ENCODE measurements around the gene ACY1. TPM values are rescaled to one million over a fixed set of nuclear protein-coding genes. Genes with fewer than 3 reads are reported as not detected.

The ACY1 gene
- total RNA-seq, 1 donor from 2014 or later: 54.2 TPM

GRCh38 chr3:52004163-52004787 lies 20.9 kb downstream of the ACY1 start:
- Mint-ChIP-seq H3K36me3 (no peaks in the 10 kb centered on the region), H3K27me3 (no peaks in the 10 kb centered on the region), H3K27ac (no peak overlapping the region), H3K4me1 (ENCODE audit: unreplicated experiment) (peaks cover 16% of the 10 kb centered on the region), H3K4me3 (peak overlapping the region; percentile 28), H3K9me3 (no peaks in the 10 kb centered on the region)
- peak; percentile 79 for TF ChIP-seq CTCF (conservative IDR thresholded peaks at IDR 0.05)
- no peak for DNase-seq (ENCODE audit: extremely low spot score, unreplicated experiment)

- H3K36me3 Mint-ChIP-seq: no peaks in the 10 kb centered on the region
- peak overlapping the region; percentile 28 for H3K4me3 Mint-ChIP-seq
- no peak overlapping the region for H3K27ac Mint-ChIP-seq
- TF ChIP-seq CTCF (conservative IDR thresholded peaks at IDR 0.05): no peak
- DNase-seq (ENCODE audit: extremely low spot score, unreplicated experiment): no peak
- no peaks in the 10 kb centered on the region for H3K9me3 Mint-ChIP-seq
- H3K4me1 Mint-ChIP-seq (ENCODE audit: unreplicated experiment): peaks cover 16% of the 10 kb centered on the region
- no peaks in the 10 kb centered on the region for H3K27me3 Mint-ChIP-seq
Measured at GRCh38 chr3:52004906-52005395, 21.6 kb downstream of the ACY1 start.

GRCh38 chr3:52005571-52005986 lies 22.2 kb downstream of the ACY1 start:
- peaks cover 16% of the 10 kb centered on the region for H3K4me1 Mint-ChIP-seq (ENCODE audit: unreplicated experiment)
- peaks cover 4% of the 10 kb centered on the region for H3K27me3 Mint-ChIP-seq
- H3K9me3 Mint-ChIP-seq: no peaks in the 10 kb centered on the region
- H3K36me3 Mint-ChIP-seq: no peaks in the 10 kb centered on the region
- H3K27ac Mint-ChIP-seq: no peak overlapping the region
- no peak for TF ChIP-seq CTCF (conservative IDR thresholded peaks at IDR 0.05)
- no peak overlapping the region for H3K4me3 Mint-ChIP-seq
- DNase-seq (ENCODE audit: extremely low spot score, unreplicated experiment): no peak

GRCh38 chr3:52006017-52006819 lies 22.9 kb downstream of the ACY1 start:
- peaks cover 4% of the 10 kb centered on the region for H3K27me3 Mint-ChIP-seq
- no peak for DNase-seq (ENCODE audit: extremely low spot score, unreplicated experiment)
- H3K27ac Mint-ChIP-seq: no peak overlapping the region
- H3K4me1 Mint-ChIP-seq (ENCODE audit: unreplicated experiment): peaks cover 16% of the 10 kb centered on the region
- H3K36me3 Mint-ChIP-seq: no peaks in the 10 kb centered on the region
- TF ChIP-seq CTCF (conservative IDR thresholded peaks at IDR 0.05): no peak
- H3K4me3 Mint-ChIP-seq: no peak overlapping the region
- no peaks in the 10 kb centered on the region for H3K9me3 Mint-ChIP-seq

- no peak overlapping the region for H3K27ac Mint-ChIP-seq
- no peak overlapping the region for H3K4me3 Mint-ChIP-seq
- no peak for DNase-seq (ENCODE audit: extremely low spot score, unreplicated experiment)
- peaks cover 4% of the 10 kb centered on the region for H3K27me3 Mint-ChIP-seq
- H3K4me1 Mint-ChIP-seq (ENCODE audit: unreplicated experiment): peaks cover 16% of the 10 kb centered on the region
- H3K36me3 Mint-ChIP-seq: no peaks in the 10 kb centered on the region
- H3K9me3 Mint-ChIP-seq: no peaks in the 10 kb centered on the region
- no peak for TF ChIP-seq CTCF (conservative IDR thresholded peaks at IDR 0.05)
Measured at GRCh38 chr3:52006820-52007133, 23.4 kb downstream of the ACY1 start.
